Measurements from ENCODE around the gene MAP2K3. TPM values are rescaled to one million over a fixed set of nuclear protein-coding genes. Genes with fewer than 3 reads are reported as not detected.

Gene MAP2K3
- total and polyA plus RNA-seq, 10 of the 15 experiments (the other 5 are each of a cell fraction or from before 2014, with no cell fraction given) = 0.71 to 39.4 (median 18.6) TPM

DNA sequence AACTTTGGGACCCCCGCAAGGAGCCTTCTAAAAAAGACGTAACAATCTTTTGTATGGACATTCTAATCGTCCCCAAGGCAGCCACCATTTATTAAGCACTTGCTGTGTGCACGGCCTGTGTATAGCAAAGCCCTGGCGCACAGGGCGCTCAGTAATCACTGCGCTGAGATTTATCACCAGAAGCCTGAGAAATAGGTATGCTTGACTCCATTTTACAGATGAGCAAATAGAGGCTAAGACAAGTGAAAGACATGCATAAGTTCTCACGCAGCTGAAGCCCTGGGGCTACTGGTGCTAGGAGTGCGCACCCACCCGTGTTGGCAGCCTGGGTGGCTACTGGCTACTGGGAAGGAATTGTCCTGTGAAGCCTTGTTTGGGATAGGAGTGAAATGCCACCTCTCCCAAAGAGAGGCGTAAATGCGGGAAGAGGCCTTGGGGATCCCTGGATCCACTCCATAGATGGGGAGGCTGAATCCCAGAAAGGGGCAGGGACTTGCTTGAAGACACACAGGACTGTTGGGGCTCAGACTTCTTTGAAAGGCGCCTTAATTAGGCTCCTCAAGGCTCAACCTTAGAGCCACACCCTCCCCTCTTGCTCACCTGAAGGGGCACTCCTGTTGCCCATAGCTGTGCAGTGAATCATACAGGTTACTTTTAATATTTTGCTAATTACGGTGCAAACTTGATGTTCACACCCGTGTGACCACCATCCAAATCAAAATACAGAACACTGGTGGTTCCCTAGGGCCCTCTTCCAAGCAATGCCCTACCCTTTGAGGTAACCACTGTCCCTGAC, 30.7 kb upstream of the MAP2K3 start (continued):
- TF ChIP-seq RBBP5 (conservative IDR thresholded peaks at IDR 0.05) = no peak

- no TSS peak for BruUV-seq (replicated peaks)
- POLR2A ChIA-PET = no interaction called here
- intact Hi-C loops (cut with micrococcal nuclease; ENCODE audit: unreplicated experiment) = no loop called here
Observed at GRCh38 chr17:21258593-21258992, 25.9 kb upstream of the MAP2K3 start.

More at GRCh38 chr17:21258593-21258992, 25.9 kb upstream of the MAP2K3 start:
- peaks cover 0 to 3% of the 10 kb centered on the region in 2 experiments; a peak in 2 of 4 replicates for H3K27me3 ChIP-seq (replicated peaks in 1 of 2; ENCODE audit: control insufficient read depth in 2 of 2, insufficient read depth in 2 of 2, low read length in 1 of 2)
- in situ Hi-C loops (cut with MboI) = loop anchor here (10.0 kb wide), 1 partner anchor 56 kb away; no protein-coding TSS in a partner anchor
- FAIRE-seq (no peak), ATAC-seq (no peak), DNase-seq (ENCODE audit: low read depth, low spot score) (no peak)
- RAD21 ChIA-PET (ENCODE audit: unreplicated experiment) = no interaction called here
- no peak overlapping the region for H3K4me2 ChIP-seq (ENCODE audit: control insufficient read depth, insufficient read depth)
- no peaks in the 10 kb centered on the region; the same call in 1 of the 2 replicates for H4K20me1 ChIP-seq (ENCODE audit: control insufficient read depth, insufficient read depth)
- no peaks in the 10 kb centered on the region for H3K9me3 ChIP-seq (replicated peaks; ENCODE audit: control insufficient read depth, insufficient read depth, low read length)
- 62% methylated on average over 7 of the region's 7 CpGs for WGBS (ENCODE audit: insufficient coverage, insufficient replicate concordance, low lambda C conversion rate, missing lambda C conversion rate)
- no peaks in the 10 kb centered on the region for H3K79me2 ChIP-seq (ENCODE audit: control insufficient read depth, insufficient read depth, low read length)
- H2AFZ ChIP-seq (ENCODE audit: control insufficient read depth, low read depth, low read length) = no peak overlapping the region
- CTCF ChIA-PET = interaction anchor here (0.9 kb wide), 1 partner anchor 16 kb away, joined by 3 read pairs; no protein-coding TSS in a partner anchor
- TF ChIP-seq MXI1 (IDR thresholded peaks at IDR 0.05; ENCODE audit: low read depth, low read length) = no peak
- no peak for TF ChIP-seq CHD2 (IDR thresholded peaks at IDR 0.05; ENCODE audit: borderline replicate concordance, low read depth, low read length)
- TF ChIP-seq NR2F1 (conservative IDR thresholded peaks at IDR 0.05) = no peak
- TF ChIP-seq ZBTB33 (IDR thresholded peaks at IDR 0.05) = no peak
- TF ChIP-seq BACH1 (IDR thresholded peaks at IDR 0.05; ENCODE audit: borderline replicate concordance) = no peak
- no peak for TF ChIP-seq BHLHE40 (IDR thresholded peaks at IDR 0.05; ENCODE audit: borderline replicate concordance in 1 of 2, low read depth in 2 of 2, low read length in 1 of 2)
- TF ChIP-seq SPI1 (IDR thresholded peaks at IDR 0.05; ENCODE audit: borderline replicate concordance, insufficient read depth, low read depth, low read length) = no peak
- no peak for TF ChIP-seq FOS (IDR thresholded peaks at IDR 0.05; ENCODE audit: borderline replicate concordance, extremely low read depth, insufficient read length)
- no peak for TF ChIP-seq NRF1 (conservative IDR thresholded peaks at IDR 0.05; ENCODE audit: low read depth, low read length)
- TF ChIP-seq, protein P1, sequence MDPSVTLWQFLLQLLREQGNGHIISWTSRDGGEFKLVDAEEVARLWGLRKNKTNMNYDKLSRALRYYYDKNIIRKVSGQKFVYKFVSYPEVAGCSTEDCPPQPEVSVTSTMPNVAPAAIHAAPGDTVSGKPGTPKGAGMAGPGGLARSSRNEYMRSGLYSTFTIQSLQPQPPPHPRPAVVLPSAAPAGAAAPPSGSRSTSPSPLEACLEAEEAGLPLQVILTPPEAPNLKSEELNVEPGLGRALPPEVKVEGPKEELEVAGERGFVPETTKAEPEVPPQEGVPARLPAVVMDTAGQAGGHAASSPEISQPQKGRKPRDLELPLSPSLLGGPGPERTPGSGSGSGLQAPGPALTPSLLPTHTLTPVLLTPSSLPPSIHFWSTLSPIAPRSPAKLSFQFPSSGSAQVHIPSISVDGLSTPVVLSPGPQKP (IDR thresholded peaks at IDR 0.05; ENCODE audit: low read depth, low read length) = no peak
- no peak for TF ChIP-seq RAD21 (IDR thresholded peaks at IDR 0.05; ENCODE audit: insufficient read depth, low read depth, low read length)
- TF ChIP-seq SMAD1 (IDR thresholded peaks at IDR 0.05; ENCODE audit: low read depth, partially characterized antibody) = no peak
- TF ChIP-seq IRF4 (IDR thresholded peaks at IDR 0.05; ENCODE audit: low read depth, low read length) = no peak
- no peak for TF ChIP-seq HDAC2 (IDR thresholded peaks at IDR 0.05)
- TF ChIP-seq ZNF217 (IDR thresholded peaks at IDR 0.05) = no peak
- TF ChIP-seq BCL11A (IDR thresholded peaks at IDR 0.05; ENCODE audit: low read depth, low read length) = no peak
- no peak for TF ChIP-seq FOXK2 (IDR thresholded peaks at IDR 0.05)
- TF ChIP-seq ZNF274 (IDR thresholded peaks at IDR 0.05; ENCODE audit: insufficient read depth, insufficient read length) = no peak
- H3K4me3 ChIP-seq = no peak overlapping the region
- H3K36me3 ChIP-seq (ENCODE audit: control insufficient read depth in 2 of 2, insufficient read depth in 2 of 2, low read length in 1 of 2) = no peaks in the 10 kb centered on the region
- H3K4me1 ChIP-seq (ENCODE audit: control insufficient read depth, insufficient read depth, low read length) = peaks cover 4% of the 10 kb centered on the region
- SMC1A ChIA-PET (ENCODE audit: uncharacterized antibody, unreplicated experiment) = no interaction called here
- no peak overlapping the region for H3K9ac ChIP-seq (ENCODE audit: control insufficient read depth, insufficient read depth, low read length)
- H3K27ac ChIP-seq (ENCODE audit: control insufficient read depth, insufficient read depth) = no peak overlapping the region
